GM12878 (cell line): ENCODE data around the gene SEC14L6. TPM values are rescaled to one million over a fixed set of nuclear protein-coding genes. Genes with fewer than 3 reads are reported as not detected.
"Not testable (repeated sequence)": the region's sequence is repeated elsewhere in the genome, so short reads cannot be mapped to it uniquely, and the experiment has no call there.

ENCODE experiments used
- ATAC-seq: fragments of 200-7000 bp; cut with Tn5 transposase; 3 replicates; pipeline ENCODE4 v1.9.1; 2020; ENCODE audit warnings: mild to moderate bottlenecking, moderate library complexity
- BruUV-seq: library from RNA; stranded (reverse); fragments of 400-500 nt; replicated peaks from 2 replicates; lab custom pipeline; 2021; lab: Mats Ljungman, UMichigan
- CTCF ChIA-PET: fragments of 300-600 bp; sonication (Branson Sonifier 250); formaldehyde crosslinking; extraction: SDS; loops from one replicate; lab custom pipeline; 2021; ENCODE audit warnings: inconsistent platforms; lab: Yijun Ruan, JAX
- POLR2A ChIA-PET: fragments of 350-600 bp; formaldehyde crosslinking; extraction: SDS; loops from one replicate; lab custom pipeline; 2021; ENCODE audit warnings: inconsistent platforms; lab: Charles Lee
- RAD21 ChIA-PET: fragments of 300-600 bp; sonication (Branson Sonifier 250); formaldehyde crosslinking; loops from one replicate; lab custom pipeline; 2023; ENCODE audit warnings: antibody characterized with exemption; ENCODE audit not compliant: unreplicated experiment; lab: Charles Lee
- SMC1A ChIA-PET: fragments of 300-600 bp; sonication (Branson Sonifier 250); formaldehyde crosslinking; loops from one replicate; lab custom pipeline; 2023; ENCODE audit not compliant: unreplicated experiment, uncharacterized antibody; lab: Charles Lee
- DNase-seq: peaks from one replicate; pipeline ENCODE4 v3.0.0-alpha.2; 2011; ENCODE audit warnings: low read depth, low spot score
- FAIRE-seq: peaks from 3 replicates; lab custom pipeline; 2011; peaks lifted over from hg19 to GRCh38; lab: Jason Lieb, UNC
- H2AFZ ChIP-seq: 2 replicates; pipeline ENCODE4 v1.6.0; 2011; ENCODE audit warnings: low read depth, low read length, control low read depth; ENCODE audit not compliant: control insufficient read depth
- H3K27ac ChIP-seq: 2 replicates; pipeline ENCODE4 v1.5.1; 2011; ENCODE audit warnings: control low read depth; ENCODE audit not compliant: control insufficient read depth, insufficient read depth
- H3K27me3 ChIP-seq, 2 experiments: replicated peaks in 1 of 2; 2 replicates each; pipeline versions ENCODE4 v1.6.0 to v1.6.1; 2011; ENCODE audit warnings: low read length in 1 of 2; ENCODE audit not compliant: control insufficient read depth in 2 of 2, insufficient read depth in 2 of 2
- H3K36me3 ChIP-seq, 2 experiments: 2 replicates each; pipeline ENCODE4 v1.5.1; 2011; ENCODE audit warnings: low read length in 1 of 2; ENCODE audit not compliant: control insufficient read depth in 2 of 2, insufficient read depth in 2 of 2
- H3K4me1 ChIP-seq: 2 replicates; pipeline ENCODE4 v1.6.1; 2011; ENCODE audit warnings: mild to moderate bottlenecking, low read length, moderate library complexity, mixed read lengths; ENCODE audit not compliant: control insufficient read depth, insufficient read depth
- H3K4me2 ChIP-seq: 2 replicates; pipeline ENCODE4 v1.6.0; 2011; ENCODE audit warnings: control low read depth; ENCODE audit not compliant: control insufficient read depth, insufficient read depth
- H3K4me3 ChIP-seq: fragments of 200-600 bp; sonication (generic); 2 replicates; pipeline ENCODE4 v1.5.1; 2016
- H3K79me2 ChIP-seq: 2 replicates; pipeline ENCODE4 v1.6.0; 2011; ENCODE audit warnings: low read length; ENCODE audit not compliant: control insufficient read depth, insufficient read depth
- H3K9ac ChIP-seq: 2 replicates; pipeline ENCODE4 v1.8.0; 2011; ENCODE audit warnings: low read length, control low read depth, mixed read lengths; ENCODE audit not compliant: control insufficient read depth, insufficient read depth
- H3K9me3 ChIP-seq: replicated peaks from 3 replicates; pipeline ENCODE4 v1.5.1; 2011; ENCODE audit warnings: mild to moderate bottlenecking, low read length; ENCODE audit not compliant: control insufficient read depth, insufficient read depth
- H4K20me1 ChIP-seq: 2 replicates; pipeline ENCODE4 v1.6.0; 2011; ENCODE audit not compliant: control insufficient read depth, insufficient read depth
- SPI1 ChIP-seq: IDR thresholded peaks from 2 replicates; pipeline ENCODE4 v1.6.1; 2011; ENCODE audit warnings: low read depth, mild to moderate bottlenecking, low read length, moderate library complexity, borderline replicate concordance; ENCODE audit not compliant: insufficient read depth
- SUZ12 ChIP-seq: fragments of 200-600 bp; sonication (generic); IDR thresholded peaks from one replicate; pipeline ENCODE4 v1.6.1; 2018; ENCODE audit warnings: antibody characterized with exemption, mild to moderate bottlenecking; ENCODE audit not compliant: unreplicated experiment
- WGBS: methylation state at CpG from one replicate; pipeline ENCODE4 v1.1.6; 2016; ENCODE audit warnings: low lambda C conversion rate; ENCODE audit not compliant: insufficient replicate concordance, insufficient coverage; ENCODE audit errors: missing lambda C conversion rate; 5-methylcytosine and 5-hydroxymethylcytosine counted together
- in situ Hi-C: fragments of 300-500 bp; cut with MboI; formaldehyde crosslinking; loops from 9 replicates; pipeline ENCODE4 v1.14.3; 2018; ENCODE audit warnings: mixed read lengths
- intact Hi-C: fragments of 100-400 bp; cut with micrococcal nuclease; formaldehyde crosslinking; loops from one replicate; pipeline ENCODE4 v1.14.2; 2022; ENCODE audit not compliant: unreplicated experiment
- polyA plus RNA-seq, 11 experiments: library from polyadenylated mRNA; depleted of rRNA in 4 of 11; unstranded in 6 of 11; stranded (reverse) in 5 of 11; fragments of >200 nt; fragmentation: Nextera tagmentation in 4 of 11; fragmentation: Illumina TruSeq in 1 of 11; extraction: Ambion mirVana in 4 of 11; extraction: Trizol in 1 of 11; gene quantifications; 1 replicate in 1 of 11; 2 replicates in 10 of 11; pipeline versions ENCODE4 v1.2.1 to v1.2.3, GENCODE V29; 2011 to 2016; ENCODE audit warnings: inconsistent platforms in 2 of 11, missing spikeins in 2 of 11, low read depth in 1 of 11
- total RNA-seq, 4 experiments: library from RNA; depleted of rRNA in 3 of 4; stranded (reverse); fragments of >200 nt in 3 of 4; fragmentation: Illumina TruSeq in 1 of 4; extraction: Trizol in 1 of 4; gene quantifications; 2 replicates each; pipeline versions ENCODE4 v1.2.1 to v1.2.3, GENCODE V29; 2013 to 2021
- TF ChIP-seq, protein P1 (sequence below): fragments of 450-650 bp; IDR thresholded peaks from 2 replicates; pipeline ENCODE4 v1.6.1; 2017; ENCODE audit warnings: antibody characterized with exemption, mild to moderate bottlenecking, moderate library complexity

The SEC14L6 gene
- total and polyA plus RNA-seq, 10 of the 15 experiments (the other 5 are each of a cell fraction or from before 2014, with no cell fraction given) = not detected

DNA sequence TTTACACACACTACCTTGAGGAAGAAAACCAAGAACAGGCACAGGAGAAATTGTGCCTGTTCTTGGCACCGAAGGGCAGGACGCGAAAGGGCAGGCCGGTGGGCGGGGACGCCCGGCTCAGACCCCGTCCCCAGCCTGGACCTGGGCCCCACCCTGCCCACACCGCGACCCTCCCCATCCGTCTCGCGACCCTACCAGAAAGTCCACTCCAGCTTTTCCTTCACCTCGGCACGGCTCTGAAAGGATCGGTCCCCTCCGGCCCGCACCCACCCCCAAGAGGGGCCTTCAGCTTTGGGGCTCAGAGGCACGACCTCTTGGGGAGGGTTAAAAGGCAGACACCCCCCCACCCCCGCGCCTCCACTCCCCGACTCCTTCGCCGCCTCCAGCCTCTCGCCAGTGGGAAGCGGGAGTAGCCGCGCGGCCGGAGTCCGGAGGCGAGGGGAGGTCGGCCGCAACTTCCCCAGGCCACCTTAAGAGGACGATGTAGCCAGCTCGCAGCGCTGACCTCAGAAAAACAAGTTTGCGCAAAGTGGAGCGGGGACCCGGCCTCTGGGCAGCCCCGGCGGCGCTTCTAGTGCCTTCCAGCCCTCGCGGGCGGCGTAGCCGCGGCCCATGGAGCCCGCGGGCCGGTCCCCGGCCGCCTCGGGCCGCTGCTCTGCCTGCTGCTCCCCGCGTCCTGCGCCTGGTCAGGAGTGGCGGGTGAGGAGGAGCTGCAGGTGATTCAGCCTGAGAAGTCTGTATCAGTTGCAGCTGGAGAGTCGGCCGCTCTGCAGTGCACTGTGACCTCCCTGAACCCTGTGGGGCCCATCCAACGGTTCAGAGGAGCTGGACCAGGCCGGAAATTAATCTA lies 4.4 kb downstream of the SEC14L6 start:
- DNase-seq (no peak), FAIRE-seq (no peak), ATAC-seq (no peak; the same call in 1 of the 3 replicates)
- no peak overlapping the region for H3K27ac ChIP-seq
- WGBS = 37% methylated on average over 57 of the region's 64 CpGs
- no peaks in the 10 kb centered on the region for H3K4me1 ChIP-seq
- in situ Hi-C loops = no loop called here
- RAD21 ChIA-PET = no interaction called here
- no peaks in the 10 kb centered on the region for H3K9me3 ChIP-seq
- H3K4me2 ChIP-seq = no peak overlapping the region
- CTCF ChIA-PET = interaction anchor here (0.7 kb wide), 1 partner anchor 287 kb away, joined by 3 read pairs; no protein-coding TSS in a partner anchor
- TF ChIP-seq, protein P1, sequence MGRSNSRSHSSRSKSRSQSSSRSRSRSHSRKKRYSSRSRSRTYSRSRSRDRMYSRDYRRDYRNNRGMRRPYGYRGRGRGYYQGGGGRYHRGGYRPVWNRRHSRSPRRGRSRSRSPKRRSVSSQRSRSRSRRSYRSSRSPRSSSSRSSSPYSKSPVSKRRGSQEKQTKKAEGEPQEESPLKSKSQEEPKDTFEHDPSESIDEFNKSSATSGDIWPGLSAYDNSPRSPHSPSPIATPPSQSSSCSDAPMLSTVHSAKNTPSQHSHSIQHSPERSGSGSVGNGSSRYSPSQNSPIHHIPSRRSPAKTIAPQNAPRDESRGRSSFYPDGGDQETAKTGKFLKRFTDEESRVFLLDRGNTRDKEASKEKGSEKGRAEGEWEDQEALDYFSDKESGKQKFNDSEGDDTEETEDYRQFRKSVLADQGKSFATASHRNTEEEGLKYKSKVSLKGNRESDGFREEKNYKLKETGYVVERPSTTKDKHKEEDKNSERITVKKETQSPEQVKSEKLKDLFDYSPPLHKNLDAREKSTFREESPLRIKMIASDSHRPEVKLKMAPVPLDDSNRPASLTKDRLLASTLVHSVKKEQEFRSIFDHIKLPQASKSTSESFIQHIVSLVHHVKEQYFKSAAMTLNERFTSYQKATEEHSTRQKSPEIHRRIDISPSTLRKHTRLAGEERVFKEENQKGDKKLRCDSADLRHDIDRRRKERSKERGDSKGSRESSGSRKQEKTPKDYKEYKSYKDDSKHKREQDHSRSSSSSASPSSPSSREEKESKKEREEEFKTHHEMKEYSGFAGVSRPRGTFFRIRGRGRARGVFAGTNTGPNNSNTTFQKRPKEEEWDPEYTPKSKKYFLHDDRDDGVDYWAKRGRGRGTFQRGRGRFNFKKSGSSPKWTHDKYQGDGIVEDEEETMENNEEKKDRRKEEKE = no peak
- TF ChIP-seq SUZ12 = peak; percentile 74
- no peak for TF ChIP-seq SPI1
- TF ChIP-seq, all 136 proteins: peak for 1
- H3K9ac ChIP-seq = no peak overlapping the region
- peaks cover 7 to 13% of the 10 kb centered on the region in 2 experiments for H3K27me3 ChIP-seq
- no TSS peak for BruUV-seq
- H3K4me3 ChIP-seq = no peak overlapping the region
- H2AFZ ChIP-seq = no peak overlapping the region
- ChIA-PET SMC1A (interaction anchor here (1.2 kb wide), 1 partner anchor 93 kb away, joined by 3 read pairs; no protein-coding TSS in a partner anchor), POLR2A (no interaction called here)
- no peaks in the 10 kb centered on the region for H3K79me2 ChIP-seq
- intact Hi-C loops = no loop called here
- H3K36me3 ChIP-seq = no peaks in the 10 kb centered on the region
- no peaks in the 10 kb centered on the region for H4K20me1 ChIP-seq

DNA sequence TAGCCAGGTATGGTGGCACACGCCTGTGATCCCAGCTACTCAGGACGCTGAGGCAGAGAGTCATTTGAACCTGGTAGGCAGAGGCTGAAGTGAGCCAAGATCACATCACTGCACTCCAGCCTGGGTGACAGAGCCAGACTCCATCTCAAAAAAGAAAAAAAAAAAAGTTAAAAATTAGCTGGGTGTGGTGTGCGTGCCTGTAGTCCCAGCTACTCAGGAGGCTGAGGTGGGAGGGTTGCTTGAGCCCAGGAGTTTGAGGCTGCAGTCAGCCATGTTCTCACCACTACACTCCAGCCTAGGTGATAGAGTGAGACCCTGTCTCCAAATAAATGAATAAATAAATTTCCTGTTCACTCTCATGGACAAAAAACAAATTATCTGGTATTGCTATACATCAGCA lies 5.0 kb downstream of the SEC14L6 start:
- ChIA-PET SMC1A (interaction anchor here (1.2 kb wide), 1 partner anchor 93 kb away, joined by 3 read pairs; no protein-coding TSS in a partner anchor), CTCF (interaction anchor here (0.6 to 0.7 kb wide), 3 partner anchors 286 to 562 kb away, joined by 3 read pairs; no protein-coding TSS in a partner anchor)
- FAIRE-seq, H3K27ac ChIP-seq, BruUV-seq, H3K79me2 ChIP-seq, H3K4me3 ChIP-seq, DNase-seq, H3K4me2 ChIP-seq, POLR2A ChIA-PET, H4K20me1 ChIP-seq, ATAC-seq, RAD21 ChIA-PET, H2AFZ ChIP-seq, in situ Hi-C loops, intact Hi-C loops, H3K9me3 ChIP-seq, H3K36me3 ChIP-seq, H3K9ac ChIP-seq, H3K4me1 ChIP-seq: not testable (repeated sequence)
- peaks cover 7 to 13% of the 10 kb centered on the region in 2 experiments for H3K27me3 ChIP-seq
- 41% methylated on average over 3 of the region's 3 CpGs for WGBS
